C4-2B (cell line): ENCODE data around the gene KRTAP4-2.
"Not testable (repeated sequence)": the region's sequence is repeated elsewhere in the genome, so short reads cannot be mapped to it uniquely, and the experiment has no call there.

ENCODE experiments used
- H3K27ac ChIP-seq: fragments of 450-650 bp; 2 replicates; pipeline ENCODE4 v1.5.1; 2017
- ZFX ChIP-seq: fragments of 450-650 bp; IDR thresholded peaks from 2 replicates; pipeline ENCODE4 v1.6.1; 2017
- TF ChIP-seq, protein P1 (sequence below): fragments of 450-650 bp; conservative IDR thresholded peaks from 2 replicates; pipeline ENCODE4 v1.5.1; 2017; ENCODE audit warnings: mild to moderate bottlenecking

KRTAP4-2 gene

DNA sequence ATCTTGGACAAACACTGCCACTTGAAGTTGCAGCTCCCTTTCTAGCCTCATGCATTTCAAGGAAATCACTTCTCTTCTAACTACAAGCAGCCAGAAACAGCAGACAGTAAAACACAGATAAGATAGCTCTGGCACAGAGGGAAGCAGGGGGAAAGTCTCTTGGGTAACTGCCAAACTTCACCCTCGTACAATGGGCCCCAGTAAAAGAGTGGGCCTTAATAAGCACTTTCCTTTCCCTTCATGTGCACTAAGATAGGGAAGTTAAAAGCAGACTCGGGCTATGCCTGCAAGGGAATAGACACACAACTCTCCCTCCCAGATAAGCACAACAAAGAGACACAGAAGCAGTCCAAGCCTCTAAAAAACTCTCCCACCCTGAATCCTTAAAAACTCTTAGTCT, 24.2 kb downstream of the KRTAP4-2 start:
- TF ChIP-seq ZFX, result no peak
- TF ChIP-seq, protein P1, sequence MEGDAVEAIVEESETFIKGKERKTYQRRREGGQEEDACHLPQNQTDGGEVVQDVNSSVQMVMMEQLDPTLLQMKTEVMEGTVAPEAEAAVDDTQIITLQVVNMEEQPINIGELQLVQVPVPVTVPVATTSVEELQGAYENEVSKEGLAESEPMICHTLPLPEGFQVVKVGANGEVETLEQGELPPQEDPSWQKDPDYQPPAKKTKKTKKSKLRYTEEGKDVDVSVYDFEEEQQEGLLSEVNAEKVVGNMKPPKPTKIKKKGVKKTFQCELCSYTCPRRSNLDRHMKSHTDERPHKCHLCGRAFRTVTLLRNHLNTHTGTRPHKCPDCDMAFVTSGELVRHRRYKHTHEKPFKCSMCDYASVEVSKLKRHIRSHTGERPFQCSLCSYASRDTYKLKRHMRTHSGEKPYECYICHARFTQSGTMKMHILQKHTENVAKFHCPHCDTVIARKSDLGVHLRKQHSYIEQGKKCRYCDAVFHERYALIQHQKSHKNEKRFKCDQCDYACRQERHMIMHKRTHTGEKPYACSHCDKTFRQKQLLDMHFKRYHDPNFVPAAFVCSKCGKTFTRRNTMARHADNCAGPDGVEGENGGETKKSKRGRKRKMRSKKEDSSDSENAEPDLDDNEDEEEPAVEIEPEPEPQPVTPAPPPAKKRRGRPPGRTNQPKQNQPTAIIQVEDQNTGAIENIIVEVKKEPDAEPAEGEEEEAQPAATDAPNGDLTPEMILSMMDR, result no peak
- H3K27ac ChIP-seq, result no peak overlapping the region

DNA sequence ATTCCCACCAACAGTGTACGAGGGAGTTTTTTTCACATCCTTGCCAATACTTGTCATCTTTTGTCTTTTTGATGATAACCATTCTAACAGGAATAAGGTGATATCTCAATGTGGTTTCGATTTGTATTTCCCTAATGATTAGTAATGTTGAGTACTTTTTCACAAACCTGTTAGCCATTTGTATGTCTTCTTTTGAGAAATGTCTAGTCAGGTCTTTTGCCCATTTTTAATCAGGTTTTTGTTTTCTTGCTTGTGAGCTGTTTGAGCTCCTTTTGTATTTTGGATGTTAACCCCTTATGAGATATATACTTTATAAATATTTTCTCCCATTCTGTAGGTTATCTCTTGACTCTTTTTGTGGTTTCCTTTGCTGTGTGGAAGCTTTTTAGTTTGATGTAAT, 26.5 kb downstream of the KRTAP4-2 start:
- no peak for TF ChIP-seq ZFX
- TF ChIP-seq, protein P1, result no peak
- H3K27ac ChIP-seq, result no peak overlapping the region

DNA sequence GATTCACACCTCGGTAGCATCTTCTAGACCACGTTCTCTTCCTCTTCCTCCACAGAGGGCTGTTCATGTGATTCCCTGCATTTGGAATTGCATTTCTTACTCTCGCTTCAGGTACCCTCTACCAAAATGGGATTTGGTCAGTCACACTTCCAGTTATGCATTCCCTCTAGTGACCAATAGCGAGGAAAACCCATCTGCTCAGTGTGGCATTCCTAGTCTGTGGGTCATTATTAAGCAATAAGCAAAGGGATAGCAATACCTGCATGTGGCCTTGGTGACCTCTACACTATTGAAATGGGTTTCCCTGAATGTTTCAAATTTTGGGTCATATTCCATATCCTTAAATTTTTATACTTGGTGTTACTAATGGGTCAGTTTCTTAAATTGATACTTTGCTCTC, 28.0 kb downstream of the KRTAP4-2 start:
- TF ChIP-seq, protein P1, result no peak
- no peak for TF ChIP-seq ZFX

DNA sequence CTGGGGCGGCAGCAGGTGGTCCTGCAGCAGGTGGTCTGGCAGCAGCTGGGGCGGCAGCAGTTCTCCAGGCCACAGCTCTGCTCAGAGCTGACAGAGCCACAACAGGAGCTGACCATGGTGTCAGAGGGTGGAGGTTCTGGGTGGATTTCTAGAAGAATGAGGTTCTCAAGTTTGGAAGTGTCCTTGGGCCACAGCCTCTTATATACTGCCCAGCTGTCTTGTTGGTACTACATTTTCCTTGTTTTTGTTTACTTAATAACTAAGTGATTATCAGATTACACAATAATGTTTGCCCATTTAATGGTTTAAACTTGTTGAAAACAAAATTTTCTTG, 28.4 kb downstream of the KRTAP4-2 start, which contains the start of gene KRTAP4-5:
Gene KRTAP4-5 (minus strand): TSS at position 174 of the 334 bp plus-strand sequence. CDS start 58 bp downstream, at position 116.
- TF ChIP-seq ZFX, result no peak
- TF ChIP-seq, protein P1, result no peak
- no peak within 1 kb of the TSS for H3K27ac ChIP-seq

More for the DNA sequence above, 28.0 kb downstream of the KRTAP4-2 start:
- no peak overlapping the region for H3K27ac ChIP-seq

DNA sequence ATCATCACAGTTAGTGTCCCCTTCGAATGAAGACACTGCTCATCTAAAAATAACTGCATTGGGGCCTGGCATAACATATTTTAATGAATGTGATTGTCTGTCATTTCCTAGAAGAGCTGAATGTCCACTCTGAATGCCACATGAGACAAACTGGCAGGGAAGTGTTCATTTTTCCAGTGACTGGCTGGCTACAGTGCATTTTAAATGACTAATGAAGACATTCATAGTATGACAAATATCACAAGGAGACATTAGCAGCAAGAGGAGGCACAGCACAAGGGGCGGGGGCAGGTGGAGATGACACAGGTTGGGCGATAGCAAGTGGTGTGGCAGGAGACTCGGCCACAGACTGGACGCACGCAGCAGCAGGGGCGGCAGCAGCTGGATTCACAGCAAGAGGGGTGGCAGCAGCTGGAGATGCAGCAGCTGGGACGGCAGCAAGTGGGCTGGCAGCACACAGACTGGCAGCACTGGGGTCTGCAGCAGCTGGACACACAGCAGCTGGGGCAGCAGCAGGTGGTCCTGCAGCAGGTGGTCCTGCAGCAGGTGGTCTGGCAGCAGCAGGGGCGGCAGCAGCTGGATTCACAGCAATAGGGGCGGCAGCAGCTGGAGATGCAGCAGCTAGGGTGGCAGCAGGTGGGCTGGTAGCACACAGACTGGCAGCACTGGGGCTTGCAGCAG, 28.9 kb downstream of the KRTAP4-2 start:
- not testable (repeated sequence) for H3K27ac ChIP-seq

DNA sequence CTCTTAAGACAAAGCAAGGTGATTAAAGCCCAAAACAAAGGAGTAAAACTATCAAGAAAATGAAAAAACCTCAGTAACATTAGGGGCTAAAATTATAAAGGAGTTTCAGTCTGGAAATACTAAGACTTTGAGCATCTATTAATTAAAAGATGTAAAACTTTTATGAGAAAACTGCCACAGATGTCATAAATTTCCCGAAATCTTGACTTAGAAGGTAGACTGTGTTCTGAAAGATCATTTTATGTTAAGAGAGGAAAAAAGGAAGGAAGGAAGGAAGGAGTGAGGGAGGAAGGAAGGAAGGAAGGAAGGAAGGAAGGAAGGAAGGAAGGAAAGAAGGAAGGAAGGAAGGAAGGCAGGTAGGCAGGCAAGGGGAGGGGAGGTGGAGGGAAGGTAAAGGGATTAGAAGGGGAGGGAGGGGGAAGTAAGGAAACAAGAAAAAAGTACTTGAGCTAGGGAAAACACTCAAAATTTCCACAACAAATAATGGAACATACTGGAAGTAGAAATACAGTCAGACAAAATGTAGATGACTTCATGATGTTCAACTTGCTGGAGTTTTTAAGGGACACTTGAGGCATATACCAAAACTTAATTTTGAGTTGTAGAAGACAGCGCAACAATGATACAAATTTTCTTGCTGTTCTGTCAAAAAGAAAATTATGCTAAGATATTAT, 30.4 kb downstream of the KRTAP4-2 start:
- no peak for TF ChIP-seq ZFX
- TF ChIP-seq, protein P1, result no peak
- H3K27ac ChIP-seq, result no peak overlapping the region

DNA sequence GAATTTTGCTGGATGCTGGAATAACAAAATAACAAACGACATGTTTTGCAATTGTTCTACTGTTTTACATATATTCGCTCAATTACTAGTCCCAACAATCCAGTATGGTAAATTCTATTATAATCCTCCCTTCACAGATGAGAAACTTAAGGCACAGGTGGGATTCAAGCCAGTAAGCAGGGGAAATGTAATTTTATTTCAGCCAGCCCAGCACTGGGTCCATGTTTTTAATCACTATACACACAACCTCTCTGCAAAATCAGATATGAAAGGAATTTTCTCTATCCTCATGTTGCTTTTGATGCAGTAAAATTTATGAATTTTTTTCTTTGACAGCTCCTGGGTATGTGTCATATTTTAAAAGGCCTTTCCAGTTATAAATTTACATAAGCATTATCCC, 32.8 kb downstream of the KRTAP4-2 start:
- no peak overlapping the region for H3K27ac ChIP-seq
- no peak for TF ChIP-seq ZFX
- TF ChIP-seq, protein P1, result no peak

DNA sequence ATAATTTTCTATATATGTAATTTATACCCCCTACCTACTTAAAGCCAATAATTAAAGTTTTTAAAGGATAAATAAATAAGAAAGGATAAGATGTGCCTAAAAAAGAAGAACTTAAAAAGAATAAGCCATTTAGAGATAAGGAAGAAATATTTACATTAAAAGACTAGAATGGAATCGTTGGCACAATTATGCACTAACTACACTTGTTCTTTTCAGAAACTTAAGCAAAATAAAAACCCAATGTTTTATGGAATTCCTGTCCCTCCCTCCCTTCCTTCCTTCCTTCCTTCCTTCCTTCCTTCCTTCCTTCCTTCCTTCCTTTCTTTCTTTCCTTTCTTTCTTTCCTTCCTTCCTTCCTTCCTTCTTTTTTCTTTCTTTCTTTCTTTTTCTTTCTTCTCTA, 33.2 kb downstream of the KRTAP4-2 start:
- no peak for TF ChIP-seq ZFX
- TF ChIP-seq, protein P1, result no peak
- no peak overlapping the region for H3K27ac ChIP-seq
